Endothelial cell of umbilical vein (primary cell): Measurements from ENCODE around the gene DYNC2H1. TPM values are rescaled to one million over a fixed set of nuclear protein-coding genes. Genes with fewer than 3 reads are reported as not detected.

Source experiments
- BruUV-seq: library from RNA; stranded (reverse); fragments of 400-500 nt; replicated peaks from 2 replicates; lab custom pipeline; 2021; lab: Mats Ljungman, UMichigan
- CTCF ChIA-PET: fragments of 300-600, 350-600 bp; sonication (Branson Sonifier 250); formaldehyde crosslinking; loops from one replicate; lab custom pipeline; 2021; ENCODE audit warnings: antibody characterized with exemption, inconsistent platforms; lab: Charles Lee
- POLR2A ChIA-PET: fragments of 300-600, 350-600 bp; sonication (Branson Sonifier 250); formaldehyde crosslinking; loops from one replicate; lab custom pipeline; 2021; ENCODE audit warnings: antibody characterized with exemption, inconsistent platforms; lab: Charles Lee
- DNase-seq: peaks from one replicate; pipeline ENCODE4 v3.0.0-alpha.2; 2011; ENCODE audit warnings: low read depth, low spot score
- FAIRE-seq: peaks from 2 replicates; lab custom pipeline; 2011; peaks lifted over from hg19 to GRCh38; lab: Jason Lieb, UNC
- H2AFZ ChIP-seq: 2 replicates; pipeline ENCODE4 v1.6.0; 2012; ENCODE audit warnings: low read depth, low read length, control low read depth, inconsistent platforms
- H3K27ac ChIP-seq: 2 replicates; pipeline ENCODE4 v1.5.1; 2011; ENCODE audit warnings: low read depth, mild to moderate bottlenecking, control low read depth, low read length, moderate library complexity; ENCODE audit not compliant: insufficient read depth
- H3K27me3 ChIP-seq, 2 experiments: 2 replicates each; pipeline versions ENCODE4 v1.6.0 to v1.6.1; 2011; ENCODE audit warnings: low read length in 2 of 2, mixed read lengths in 1 of 2; ENCODE audit not compliant: control insufficient read depth in 2 of 2, insufficient read depth in 2 of 2
- H3K36me3 ChIP-seq, 2 experiments: 2 replicates in 1 of 2; 3 replicates in 1 of 2; pipeline ENCODE4 v1.5.1; 2011; ENCODE audit warnings: low read length in 2 of 2, mild to moderate bottlenecking in 1 of 2, moderate library complexity in 1 of 2; ENCODE audit not compliant: control insufficient read depth in 2 of 2, insufficient read depth in 2 of 2; ENCODE audit errors: extremely low read depth in 1 of 2
- H3K4me1 ChIP-seq: 3 replicates; pipeline ENCODE4 v1.5.1; 2011; ENCODE audit warnings: mild to moderate bottlenecking, low read length; ENCODE audit not compliant: control insufficient read depth, insufficient read depth; ENCODE audit errors: extremely low read depth
- H3K4me2 ChIP-seq: 2 replicates; pipeline ENCODE4 v1.6.1; 2011; ENCODE audit warnings: low read length, control low read depth, mixed read lengths; ENCODE audit not compliant: insufficient read depth
- H3K4me3 ChIP-seq, 3 experiments: fragments of 200-600 bp in 1 of 3; sonication (generic), shearing (Covaris generic) in 1 of 3; replicated peaks in 1 of 3; 2 replicates each; pipeline ENCODE4 v1.5.1; 2011 to 2016; ENCODE audit warnings: control low read depth in 3 of 3, low read length in 3 of 3, mild to moderate bottlenecking in 2 of 3, inconsistent platforms in 1 of 3, low read depth in 1 of 3, moderate library complexity in 1 of 3; ENCODE audit not compliant: insufficient read depth in 1 of 3
- H3K79me2 ChIP-seq: 2 replicates; pipeline ENCODE4 v1.6.0; 2012; ENCODE audit warnings: low read length, inconsistent platforms; ENCODE audit not compliant: control insufficient read depth, insufficient read depth
- H3K9ac ChIP-seq: replicated peaks from 2 replicates; pipeline ENCODE3; 2011; ENCODE audit warnings: low read length, control low read depth; ENCODE audit not compliant: insufficient read depth; ENCODE audit errors: extremely low read depth
- H3K9me1 ChIP-seq: replicated peaks from 3 replicates; pipeline ENCODE4 v1.6.0; 2011; ENCODE audit warnings: mild to moderate bottlenecking, low read length; ENCODE audit not compliant: control insufficient read depth, insufficient read depth; ENCODE audit errors: extremely low read depth
- H3K9me3 ChIP-seq: replicated peaks from 2 replicates; pipeline ENCODE4 v1.5.1; 2012; ENCODE audit warnings: low read length, inconsistent platforms; ENCODE audit not compliant: control insufficient read depth, insufficient read depth
- H4K20me1 ChIP-seq: replicated peaks from 2 replicates; pipeline ENCODE3; 2011; ENCODE audit warnings: mild to moderate bottlenecking, low read length; ENCODE audit not compliant: control insufficient read depth, insufficient read depth; ENCODE audit errors: extremely low read depth
- EZH2 ChIP-seq: IDR thresholded peaks from 2 replicates; pipeline ENCODE4 v1.6.1; 2012; ENCODE audit warnings: borderline replicate concordance, low read depth, mild to moderate bottlenecking, moderate library complexity, low read length, inconsistent platforms; ENCODE audit not compliant: severe bottlenecking
- FOS ChIP-seq: IDR thresholded peaks from 2 replicates; pipeline ENCODE4 v1.6.1; 2011; ENCODE audit warnings: mild to moderate bottlenecking, low read length, moderate library complexity, borderline replicate concordance; ENCODE audit not compliant: insufficient read depth
- GATA2 ChIP-seq: IDR thresholded peaks from 2 replicates; pipeline ENCODE4 v1.7.0; 2011; ENCODE audit warnings: low read depth, mild to moderate bottlenecking, moderate library complexity, mixed read lengths, low read length; ENCODE audit not compliant: insufficient read length, insufficient read depth
- JUN ChIP-seq: IDR thresholded peaks from 2 replicates; pipeline ENCODE4 v1.6.1; 2011; ENCODE audit warnings: borderline replicate concordance, low read depth; ENCODE audit not compliant: insufficient read length, insufficient read depth
- MYC ChIP-seq: IDR thresholded peaks from one replicate; pipeline ENCODE4 v1.6.1; 2011; ENCODE audit warnings: mild to moderate bottlenecking, low read depth, low read length
- POLR2A ChIP-seq: IDR thresholded peaks from 2 replicates; pipeline ENCODE4 v1.6.1; 2012; ENCODE audit warnings: low read depth, mild to moderate bottlenecking, control low read depth, low read length
- POLR2AphosphoS5 ChIP-seq: IDR thresholded peaks from 2 replicates; pipeline ENCODE4 v1.6.1; 2012; ENCODE audit warnings: low read depth, mild to moderate bottlenecking, control low read depth, low read length, moderate library complexity; ENCODE audit not compliant: insufficient read depth
- dilution Hi-C: fragments of 300-500 bp; cut with MboI; formaldehyde crosslinking; loops from one replicate; pipeline ENCODE4 v1.15.0; 2019; ENCODE audit warnings: low sequenced_read_pairs; ENCODE audit not compliant: extremely low pct_ligation_motif_present
- intact Hi-C: fragments of 100-400 bp; cut with micrococcal nuclease; formaldehyde crosslinking; loops from one replicate; pipeline ENCODE4 v1.10.0; 2022
- polyA plus RNA-seq, 4 experiments: library from polyadenylated mRNA; depleted of rRNA in 3 of 4; stranded (reverse) in 3 of 4; unstranded in 1 of 4; fragments of >200 nt; gene quantifications; 2 replicates each; pipeline versions ENCODE4 v1.2.1 to v1.2.3, GENCODE V29; 2011 to 2012; ENCODE audit warnings: missing spikeins in 1 of 4
- total RNA-seq: library from RNA; stranded (reverse); gene quantifications from 2 replicates; pipeline ENCODE4 v1.2.3, GENCODE V29; 2021
- TF ChIP-seq, protein P1 (sequence below), 2 donors: IDR thresholded peaks; 1 replicate in 1 of 2; 2 replicates in 1 of 2; pipeline ENCODE4 v1.5.1; 2011; ENCODE audit warnings: low read length in 2 of 2, mild to moderate bottlenecking in 2 of 2, moderate library complexity in 2 of 2, control low read depth in 1 of 2, inconsistent platforms in 1 of 2, low read depth in 1 of 2; ENCODE audit not compliant: insufficient read depth in 1 of 2; ENCODE audit errors: extremely low read depth in 1 of 2
- TF ChIP-seq, protein P2 (sequence below): IDR thresholded peaks from 2 replicates; pipeline ENCODE4 v1.6.1; 2011; ENCODE audit not compliant: insufficient read depth, insufficient read length

DYNC2H1 gene
- total and polyA plus RNA-seq, 2 donors (not counting 3 experiments of a cell fraction or from before 2014, with no cell fraction given) = 1.9 to 4.2 TPM

DNA sequence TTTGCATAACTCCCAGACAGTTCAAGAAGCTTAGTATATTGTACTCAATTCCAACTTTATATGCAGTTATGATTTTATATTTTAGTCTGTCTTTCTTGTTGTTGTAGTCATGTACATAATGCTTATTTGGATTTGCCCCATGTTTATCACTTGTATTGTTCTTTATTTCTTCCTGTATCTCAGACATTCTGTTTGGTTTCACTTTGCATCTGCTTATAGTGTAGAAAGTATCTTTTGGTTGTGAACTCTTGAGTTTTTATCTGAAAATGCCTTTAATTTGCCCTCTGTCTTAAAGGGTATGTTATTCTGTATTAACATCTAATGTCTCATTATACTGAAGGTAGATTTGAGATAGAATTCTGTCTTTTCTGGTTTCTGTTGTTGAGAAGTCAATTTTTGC is 275.4 kb downstream of the DYNC2H1 start:
- Histone ChIP-seq H2AFZ (peak overlapping the region; percentile 39), H3K9ac (no peak overlapping the region), H3K9me1 (no peaks in the 10 kb centered on the region), H3K27me3 (no peaks in the 10 kb centered on the region), H3K9me3 (no peaks in the 10 kb centered on the region), H3K4me1 (no peaks in the 10 kb centered on the region), H3K79me2 (no peaks in the 10 kb centered on the region), H3K27ac (no peak overlapping the region), H4K20me1 (no peaks in the 10 kb centered on the region), H3K36me3 (no peaks in the 10 kb centered on the region), H3K4me2 (peak overlapping the region; percentile 59), H3K4me3 (no peak overlapping the region)
- no peak for TF ChIP-seq GATA2
- TF ChIP-seq EZH2 = no peak
- TF ChIP-seq, protein P1, sequence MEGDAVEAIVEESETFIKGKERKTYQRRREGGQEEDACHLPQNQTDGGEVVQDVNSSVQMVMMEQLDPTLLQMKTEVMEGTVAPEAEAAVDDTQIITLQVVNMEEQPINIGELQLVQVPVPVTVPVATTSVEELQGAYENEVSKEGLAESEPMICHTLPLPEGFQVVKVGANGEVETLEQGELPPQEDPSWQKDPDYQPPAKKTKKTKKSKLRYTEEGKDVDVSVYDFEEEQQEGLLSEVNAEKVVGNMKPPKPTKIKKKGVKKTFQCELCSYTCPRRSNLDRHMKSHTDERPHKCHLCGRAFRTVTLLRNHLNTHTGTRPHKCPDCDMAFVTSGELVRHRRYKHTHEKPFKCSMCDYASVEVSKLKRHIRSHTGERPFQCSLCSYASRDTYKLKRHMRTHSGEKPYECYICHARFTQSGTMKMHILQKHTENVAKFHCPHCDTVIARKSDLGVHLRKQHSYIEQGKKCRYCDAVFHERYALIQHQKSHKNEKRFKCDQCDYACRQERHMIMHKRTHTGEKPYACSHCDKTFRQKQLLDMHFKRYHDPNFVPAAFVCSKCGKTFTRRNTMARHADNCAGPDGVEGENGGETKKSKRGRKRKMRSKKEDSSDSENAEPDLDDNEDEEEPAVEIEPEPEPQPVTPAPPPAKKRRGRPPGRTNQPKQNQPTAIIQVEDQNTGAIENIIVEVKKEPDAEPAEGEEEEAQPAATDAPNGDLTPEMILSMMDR (IDR thresholded peaks at IDR 0.05; ENCODE audit: extremely low read depth in 1 of 2, insufficient read depth in 1 of 2, low read depth in 1 of 2, low read length in 2 of 2) = no peak
- TF ChIP-seq JUN = no peak
- TF ChIP-seq, protein P2, sequence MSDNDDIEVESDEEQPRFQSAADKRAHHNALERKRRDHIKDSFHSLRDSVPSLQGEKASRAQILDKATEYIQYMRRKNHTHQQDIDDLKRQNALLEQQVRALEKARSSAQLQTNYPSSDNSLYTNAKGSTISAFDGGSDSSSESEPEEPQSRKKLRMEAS = no peak
- TF ChIP-seq POLR2AphosphoS5 = no peak
- TF ChIP-seq FOS = no peak
- TF ChIP-seq MYC = no peak
- no peak for TF ChIP-seq POLR2A
- no TSS peak for BruUV-seq
- dilution Hi-C loops = no loop called here
- FAIRE-seq (no peak), DNase-seq (peak; percentile 23)
- intact Hi-C loops = no loop called here
- POLR2A ChIA-PET = no interaction called here
- CTCF ChIA-PET = interaction anchor here (0.8 kb wide), 1 partner anchor 14 kb away, joined by 3 read pairs; no protein-coding TSS in a partner anchor
